Type B pancreatic cell (in vitro differentiated cells): ENCODE results near the gene GGACT. TPM values are rescaled to one million over a fixed set of nuclear protein-coding genes. Genes with fewer than 3 reads are reported as not detected.
A peak's percentile ranks its signal among the peaks of the same experiment; 100 is the strongest.

ENCODE experiments used
- DNase-seq: peaks from one replicate; pipeline ENCODE4 v3.0.0; 2021; ENCODE audit warnings: mixed read lengths; ENCODE audit not compliant: unreplicated experiment; ENCODE audit errors: extremely low spot score
- H3K27ac Mint-ChIP-seq: 2 replicates; pipeline ENCODE4 v1.8.0; 2021; ENCODE audit warnings: mild to moderate bottlenecking, mixed read lengths
- H3K27me3 Mint-ChIP-seq: 2 replicates; pipeline ENCODE4 v1.8.0; 2021; ENCODE audit warnings: mixed read lengths
- H3K36me3 Mint-ChIP-seq: 2 replicates; pipeline ENCODE4 v1.8.0; 2021; ENCODE audit warnings: mixed read lengths
- H3K4me1 Mint-ChIP-seq: one replicate; pipeline ENCODE4 v1.8.0; 2021; ENCODE audit warnings: mixed read lengths; ENCODE audit not compliant: unreplicated experiment
- H3K4me3 Mint-ChIP-seq: 2 replicates; pipeline ENCODE4 v1.8.0; 2021; ENCODE audit warnings: mild to moderate bottlenecking, mixed read lengths
- H3K9me3 Mint-ChIP-seq: 2 replicates; pipeline ENCODE4 v1.8.0; 2021; ENCODE audit warnings: mixed read lengths
- CTCF ChIP-seq: fragments of 200-600 bp; sonication (generic); conservative IDR thresholded peaks from 2 replicates; pipeline ENCODE4 v1.5.0; 2021; ENCODE audit warnings: antibody characterized with exemption, mild to moderate bottlenecking
- total RNA-seq: library from RNA; stranded (reverse); gene quantifications from 2 replicates; pipeline ENCODE4 v1.2.1, GENCODE V29; 2021; ENCODE audit warnings: low replicate concordance

Gene GGACT
- total RNA-seq, 1 donor from 2014 or later = 5.9 TPM

- Mint-ChIP-seq H3K27ac (no peak overlapping the region), H3K27me3 (no peaks in the 10 kb centered on the region), H3K36me3 (no peaks in the 10 kb centered on the region), H3K4me3 (no peak overlapping the region), H3K4me1 (peaks cover 15% of the 10 kb centered on the region), H3K9me3 (no peaks in the 10 kb centered on the region)
- DNase-seq = no peak
- TF ChIP-seq CTCF = no peak
Observed at GRCh38 chr13:100495455-100495854, 93.1 kb downstream of the GGACT start.

GRCh38 chr13:100493418-100493817 is 95.2 kb downstream of the GGACT start:
- Mint-ChIP-seq H3K4me3 (no peak overlapping the region), H3K36me3 (no peaks in the 10 kb centered on the region), H3K27ac (no peak overlapping the region), H3K9me3 (no peaks in the 10 kb centered on the region), H3K4me1 (peaks cover 20% of the 10 kb centered on the region), H3K27me3 (no peaks in the 10 kb centered on the region)
- no peak for TF ChIP-seq CTCF
- no peak for DNase-seq

- H3K27me3 Mint-ChIP-seq = no peaks in the 10 kb centered on the region
- H3K9me3 Mint-ChIP-seq = no peaks in the 10 kb centered on the region
Observed at GRCh38 chr13:100491164-100491842, 97.3 kb downstream of the GGACT start.

GRCh38 chr13:100490692-100491091 is 97.9 kb downstream of the GGACT start:
- DNase-seq = no peak
- H3K36me3 Mint-ChIP-seq = no peaks in the 10 kb centered on the region
- H3K27ac Mint-ChIP-seq = peak overlapping the region; percentile 78
- peaks cover 20% of the 10 kb centered on the region for H3K4me1 Mint-ChIP-seq
- no peaks in the 10 kb centered on the region for H3K9me3 Mint-ChIP-seq
- peak overlapping the region; percentile 56 for H3K4me3 Mint-ChIP-seq
- H3K27me3 Mint-ChIP-seq = no peaks in the 10 kb centered on the region
- no peak for TF ChIP-seq CTCF

More at GRCh38 chr13:100491164-100491842, 97.3 kb downstream of the GGACT start:
- H3K4me1 Mint-ChIP-seq = peaks cover 20% of the 10 kb centered on the region
- H3K4me3 Mint-ChIP-seq = peak overlapping the region; percentile 56
- DNase-seq = no peak
- TF ChIP-seq CTCF = no peak
- no peaks in the 10 kb centered on the region for H3K36me3 Mint-ChIP-seq
- peak overlapping the region; percentile 78 for H3K27ac Mint-ChIP-seq

GRCh38 chr13:100485265-100485664 is 103.3 kb downstream of the GGACT start:
- TF ChIP-seq CTCF = no peak
- DNase-seq = no peak
- Mint-ChIP-seq H3K36me3 (no peaks in the 10 kb centered on the region), H3K4me3 (no peak overlapping the region), H3K4me1 (peaks cover 28% of the 10 kb centered on the region), H3K27me3 (no peaks in the 10 kb centered on the region), H3K9me3 (no peaks in the 10 kb centered on the region), H3K27ac (no peak overlapping the region)
